ENCODE measurements around the gene SMIM17. TPM values are rescaled to one million over a fixed set of nuclear protein-coding genes. Genes with fewer than 3 reads are reported as not detected.
A peak's percentile ranks its signal among the peaks of the same experiment; 100 is the strongest.

The SMIM17 gene
- not detected for total RNA-seq

- Mint-ChIP-seq H3K4me3 (no peak within 1 kb of the TSS), H3K9me3 (ENCODE audit: low read depth) (peaks cover 29% of the 10 kb centered on the region), H3K36me3 (peaks cover 8% of the 10 kb centered on the region), H3K27me3 (no peaks in the 10 kb centered on the region), H3K27ac (no peak within 1 kb of the TSS), H3K4me1 (no peaks in the 10 kb centered on the region)
- DNase-seq (no peak), ATAC-seq (no peak)
- CTCF ChIA-PET: no interaction called here
These were observed at the start of gene SMIM17 for GRCh38 chr19:56642711-56643459. Gene SMIM17, plus strand, starts transcription at chr19:56643159. Its CDS starts 2,509 bp downstream, at chr19:56645668.

GRCh38 chr19:56594446-56594782 is 48.5 kb upstream of the SMIM17 start:
- ATAC-seq: no peak
- Mint-ChIP-seq H3K27ac (peak overlapping the region; percentile 53), H3K4me1 (peaks cover 13% of the 10 kb centered on the region), H3K36me3 (peaks cover 29% of the 10 kb centered on the region), H3K4me3 (peak overlapping the region; percentile 97), H3K9me3 (ENCODE audit: low read depth) (peaks cover 19% of the 10 kb centered on the region), H3K27me3 (no peaks in the 10 kb centered on the region)
- CTCF ChIA-PET: no interaction called here
- no peak for DNase-seq

GRCh38 chr19:56594783-56595547 is 48.0 kb upstream of the SMIM17 start, which contains the start of gene ZNF71:
Gene ZNF71, plus strand, starts transcription at chr19:56595302. Its CDS starts 6,257 bp downstream, at chr19:56601559.
- H3K4me1 Mint-ChIP-seq: peaks cover 13% of the 10 kb centered on the region
- no peaks in the 10 kb centered on the region for H3K27me3 Mint-ChIP-seq
- peak; percentile 97 for ATAC-seq
- peaks cover 31% of the 10 kb centered on the region for H3K36me3 Mint-ChIP-seq
- peaks cover 19% of the 10 kb centered on the region for H3K9me3 Mint-ChIP-seq (ENCODE audit: low read depth)
- CTCF ChIA-PET: no interaction called here
- H3K4me3 Mint-ChIP-seq: peak within 1 kb of the TSS; percentile 97
- H3K27ac Mint-ChIP-seq: peak within 1 kb of the TSS; percentile 89
- peak; percentile 91 for DNase-seq

GRCh38 chr19:56595548-56595899 is 47.4 kb upstream of the SMIM17 start:
- peaks cover 19% of the 10 kb centered on the region for H3K9me3 Mint-ChIP-seq (ENCODE audit: low read depth)

GRCh38 chr19:56596676-56597075 is 46.3 kb upstream of the SMIM17 start:
- ATAC-seq: no peak
- H3K27me3 Mint-ChIP-seq: no peaks in the 10 kb centered on the region
- no peak overlapping the region for H3K27ac Mint-ChIP-seq
- peaks cover 19% of the 10 kb centered on the region for H3K9me3 Mint-ChIP-seq (ENCODE audit: low read depth)
- DNase-seq: no peak
- peaks cover 13% of the 10 kb centered on the region for H3K4me1 Mint-ChIP-seq
- H3K36me3 Mint-ChIP-seq: peaks cover 45% of the 10 kb centered on the region
- no peak overlapping the region for H3K4me3 Mint-ChIP-seq
- CTCF ChIA-PET: no interaction called here

More at GRCh38 chr19:56595548-56595899, 47.4 kb upstream of the SMIM17 start:
- DNase-seq (no peak), ATAC-seq (peak; percentile 44)
- Mint-ChIP-seq H3K27ac (peak overlapping the region; percentile 89), H3K36me3 (peaks cover 33% of the 10 kb centered on the region), H3K4me3 (peak overlapping the region; percentile 97), H3K27me3 (no peaks in the 10 kb centered on the region), H3K4me1 (peaks cover 13% of the 10 kb centered on the region)
- CTCF ChIA-PET: no interaction called here

GRCh38 chr19:56597696-56598095 is 45.3 kb upstream of the SMIM17 start:
- ATAC-seq (no peak), DNase-seq (no peak)
- Mint-ChIP-seq H3K4me3 (no peak overlapping the region), H3K36me3 (peaks cover 54% of the 10 kb centered on the region), H3K27me3 (no peaks in the 10 kb centered on the region), H3K27ac (no peak overlapping the region), H3K4me1 (peaks cover 13% of the 10 kb centered on the region), H3K9me3 (ENCODE audit: low read depth) (peaks cover 19% of the 10 kb centered on the region)
- CTCF ChIA-PET: no interaction called here

DNA sequence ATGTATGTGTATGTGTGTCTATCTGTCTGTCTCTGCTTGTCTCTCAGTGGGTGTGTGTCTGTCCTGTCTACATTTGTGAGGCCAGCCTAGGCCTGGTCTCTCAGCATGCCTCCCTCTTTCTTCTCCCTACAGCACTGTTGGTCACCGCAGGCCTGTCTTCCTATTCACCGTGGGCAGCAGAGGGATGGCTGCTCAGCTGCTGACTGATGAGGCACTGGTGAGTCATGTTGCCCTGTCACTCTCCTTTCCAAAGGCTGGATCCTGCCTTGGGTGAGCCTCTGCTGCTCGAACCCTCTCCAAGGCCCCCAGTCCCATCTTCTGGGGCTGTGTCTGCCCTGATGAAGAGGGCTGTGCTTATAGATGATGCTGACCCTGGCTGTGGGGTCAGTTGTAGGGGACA is 41.6 kb upstream of the SMIM17 start:
- H3K9me3 Mint-ChIP-seq (ENCODE audit: low read depth): peaks cover 32% of the 10 kb centered on the region

GRCh38 chr19:56603829-56604228 is 39.1 kb upstream of the SMIM17 start:
- H3K27me3 Mint-ChIP-seq: no peaks in the 10 kb centered on the region
- CTCF ChIA-PET: no interaction called here
- H3K36me3 Mint-ChIP-seq: peaks cover 65% of the 10 kb centered on the region
- H3K9me3 Mint-ChIP-seq (ENCODE audit: low read depth): peaks cover 39% of the 10 kb centered on the region
- no peak for ATAC-seq
- no peak overlapping the region for H3K27ac Mint-ChIP-seq
- DNase-seq: no peak
- H3K4me3 Mint-ChIP-seq: no peak overlapping the region
- no peaks in the 10 kb centered on the region for H3K4me1 Mint-ChIP-seq

More for the DNA sequence above, 41.6 kb upstream of the SMIM17 start:
- no peak for ATAC-seq
- H3K36me3 Mint-ChIP-seq: peaks cover 70% of the 10 kb centered on the region
- DNase-seq: no peak
- H3K27ac Mint-ChIP-seq: no peak overlapping the region
- H3K4me3 Mint-ChIP-seq: no peak overlapping the region
- CTCF ChIA-PET: no interaction called here
- no peaks in the 10 kb centered on the region for H3K4me1 Mint-ChIP-seq
- no peaks in the 10 kb centered on the region for H3K27me3 Mint-ChIP-seq

- H3K4me3 Mint-ChIP-seq: no peak overlapping the region
- peaks cover 52% of the 10 kb centered on the region for H3K36me3 Mint-ChIP-seq
These were observed 34.5 kb upstream of the SMIM17 start for GRCh38 chr19:56608274-56608964.

DNA sequence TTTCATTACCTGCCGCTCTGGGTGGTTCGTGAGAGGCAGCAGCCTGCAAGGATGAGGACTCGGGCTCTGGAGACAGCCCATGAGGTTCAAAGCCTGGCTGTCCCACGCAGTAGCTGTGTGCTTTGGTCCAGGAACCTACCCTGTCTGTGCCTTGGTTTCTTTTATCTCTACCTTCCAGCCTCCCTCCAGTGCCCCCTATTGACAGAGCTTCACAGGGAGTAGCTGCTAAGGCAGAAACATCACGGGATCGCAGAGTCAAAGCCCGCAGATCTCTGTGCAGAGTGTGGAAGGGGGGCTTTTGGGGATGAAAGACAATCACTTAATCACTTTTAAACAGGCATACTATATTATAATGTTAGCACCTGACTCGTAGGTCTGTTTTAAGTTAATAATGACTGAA is 31.7 kb upstream of the SMIM17 start:
- no peak for DNase-seq
- H3K4me1 Mint-ChIP-seq: no peaks in the 10 kb centered on the region
- H3K4me3 Mint-ChIP-seq: no peak overlapping the region
- H3K9me3 Mint-ChIP-seq (ENCODE audit: low read depth): peaks cover 43% of the 10 kb centered on the region
- H3K27ac Mint-ChIP-seq: no peak overlapping the region
- no peaks in the 10 kb centered on the region for H3K27me3 Mint-ChIP-seq
- peaks cover 61% of the 10 kb centered on the region for H3K36me3 Mint-ChIP-seq
- ATAC-seq: no peak
- CTCF ChIA-PET: no interaction called here

More at GRCh38 chr19:56608274-56608964, 34.5 kb upstream of the SMIM17 start:
- CTCF ChIA-PET: no interaction called here
- Mint-ChIP-seq H3K9me3 (ENCODE audit: low read depth) (peaks cover 38% of the 10 kb centered on the region), H3K27me3 (no peaks in the 10 kb centered on the region), H3K27ac (no peak overlapping the region), H3K4me1 (no peaks in the 10 kb centered on the region)
- ATAC-seq: no peak
- no peak for DNase-seq

- H3K27me3 Mint-ChIP-seq: no peaks in the 10 kb centered on the region
- H3K36me3 Mint-ChIP-seq: peaks cover 69% of the 10 kb centered on the region
- CTCF ChIA-PET: no interaction called here
- ATAC-seq (no peak), DNase-seq (no peak)
- H3K4me1 Mint-ChIP-seq: no peaks in the 10 kb centered on the region
- peaks cover 50% of the 10 kb centered on the region for H3K9me3 Mint-ChIP-seq (ENCODE audit: low read depth)
- H3K4me3 Mint-ChIP-seq: no peak overlapping the region
- no peak overlapping the region for H3K27ac Mint-ChIP-seq
These were observed 30.2 kb upstream of the SMIM17 start for GRCh38 chr19:56612737-56613136.

DNA sequence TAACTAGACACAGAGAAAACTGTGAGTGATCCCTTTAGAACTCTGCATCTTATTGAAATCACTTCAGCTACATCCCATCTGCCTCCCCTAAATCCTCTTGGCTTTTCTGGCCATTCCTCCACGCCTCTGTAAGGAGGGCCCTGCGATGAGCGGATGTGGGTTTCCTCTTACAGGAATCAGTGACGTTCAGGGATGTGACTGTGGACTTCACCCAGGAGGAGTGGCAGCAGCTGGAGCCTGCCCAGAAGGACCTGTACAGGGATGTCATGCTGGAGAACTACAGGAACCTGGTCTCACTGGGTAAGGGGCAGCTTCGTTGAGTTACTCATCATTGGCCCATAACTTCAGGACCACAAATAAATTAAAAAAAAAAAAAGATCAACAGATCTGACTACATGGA is 29.3 kb upstream of the SMIM17 start:
- peaks cover 48% of the 10 kb centered on the region for H3K9me3 Mint-ChIP-seq (ENCODE audit: low read depth)
- no peaks in the 10 kb centered on the region for H3K27me3 Mint-ChIP-seq
- H3K4me3 Mint-ChIP-seq: no peak overlapping the region
- peaks cover 70% of the 10 kb centered on the region for H3K36me3 Mint-ChIP-seq
- ATAC-seq (no peak), DNase-seq (no peak)
- H3K4me1 Mint-ChIP-seq: no peaks in the 10 kb centered on the region
- CTCF ChIA-PET: no interaction called here
- no peak overlapping the region for H3K27ac Mint-ChIP-seq

DNA sequence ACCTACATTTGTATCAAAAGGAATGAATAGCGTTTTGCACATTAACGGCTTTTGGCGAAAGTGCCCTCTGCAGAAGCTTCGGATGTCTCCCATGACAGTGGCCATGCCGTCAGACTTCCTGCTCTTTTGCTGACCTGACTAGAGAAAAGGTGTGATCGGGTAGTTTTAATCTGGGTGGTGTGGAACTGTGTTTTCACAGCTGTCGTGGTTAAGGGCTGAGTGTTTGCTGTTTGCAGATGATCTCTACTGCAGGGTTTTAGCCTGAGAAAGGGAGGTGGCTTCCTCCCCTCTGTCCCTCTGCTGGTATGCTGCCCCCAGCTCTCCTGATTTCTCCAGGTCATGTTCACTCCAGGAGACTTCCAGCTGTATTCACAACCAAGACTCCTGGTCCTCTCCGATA is 25.4 kb upstream of the SMIM17 start:
- H3K27me3 Mint-ChIP-seq: no peaks in the 10 kb centered on the region
- H3K4me3 Mint-ChIP-seq: no peak overlapping the region
- H3K9me3 Mint-ChIP-seq (ENCODE audit: low read depth): peaks cover 48% of the 10 kb centered on the region
- ATAC-seq: no peak
- H3K4me1 Mint-ChIP-seq: no peaks in the 10 kb centered on the region
- no peak for DNase-seq
- CTCF ChIA-PET: no interaction called here
- H3K36me3 Mint-ChIP-seq: peaks cover 79% of the 10 kb centered on the region
- no peak overlapping the region for H3K27ac Mint-ChIP-seq

- Mint-ChIP-seq H3K36me3 (peaks cover 81% of the 10 kb centered on the region), H3K4me3 (no peak overlapping the region), H3K27ac (no peak overlapping the region), H3K27me3 (no peaks in the 10 kb centered on the region), H3K9me3 (ENCODE audit: low read depth) (peaks cover 51% of the 10 kb centered on the region), H3K4me1 (no peaks in the 10 kb centered on the region)
- no peak for DNase-seq
- ATAC-seq: no peak
- CTCF ChIA-PET: no interaction called here
These were observed 23.8 kb upstream of the SMIM17 start for GRCh38 chr19:56619121-56619520.

Data from activated CD8-positive, alpha-beta memory T cell treated with anti-CD3 and anti-CD28 coated beads, Interleukin-2, amount 10 ng/mL, durations not matched to agents 7 days and 5 days (primary cell).